Endothelial cell of umbilical vein (primary cell): ENCODE data around the gene MRGPRG. TPM values are rescaled to one million over a fixed set of nuclear protein-coding genes. Genes with fewer than 3 reads are reported as not detected.

Source experiments
- BruUV-seq: library from RNA; stranded (reverse); fragments of 400-500 nt; replicated peaks from 2 replicates; lab custom pipeline; 2021; lab: Mats Ljungman, UMichigan
- CTCF ChIA-PET: fragments of 300-600, 350-600 bp; sonication (Branson Sonifier 250); formaldehyde crosslinking; loops from one replicate; lab custom pipeline; 2021; ENCODE audit warnings: antibody characterized with exemption, inconsistent platforms; lab: Charles Lee
- POLR2A ChIA-PET: fragments of 300-600, 350-600 bp; sonication (Branson Sonifier 250); formaldehyde crosslinking; loops from one replicate; lab custom pipeline; 2021; ENCODE audit warnings: antibody characterized with exemption, inconsistent platforms; lab: Charles Lee
- DNase-seq: peaks from one replicate; pipeline ENCODE4 v3.0.0-alpha.2; 2011; ENCODE audit warnings: low read depth, low spot score
- FAIRE-seq: peaks from 2 replicates; lab custom pipeline; 2011; peaks lifted over from hg19 to GRCh38; lab: Jason Lieb, UNC
- H2AFZ ChIP-seq: 2 replicates; pipeline ENCODE4 v1.6.0; 2012; ENCODE audit warnings: low read depth, low read length, control low read depth, inconsistent platforms
- H3K27ac ChIP-seq: 2 replicates; pipeline ENCODE4 v1.5.1; 2011; ENCODE audit warnings: low read depth, mild to moderate bottlenecking, control low read depth, low read length, moderate library complexity; ENCODE audit not compliant: insufficient read depth
- H3K27me3 ChIP-seq, 2 experiments: 2 replicates each; pipeline versions ENCODE4 v1.6.0 to v1.6.1; 2011; ENCODE audit warnings: low read length in 2 of 2, mixed read lengths in 1 of 2; ENCODE audit not compliant: control insufficient read depth in 2 of 2, insufficient read depth in 2 of 2
- H3K36me3 ChIP-seq, 2 experiments: 2 replicates in 1 of 2; 3 replicates in 1 of 2; pipeline ENCODE4 v1.5.1; 2011; ENCODE audit warnings: low read length in 2 of 2, mild to moderate bottlenecking in 1 of 2, moderate library complexity in 1 of 2; ENCODE audit not compliant: control insufficient read depth in 2 of 2, insufficient read depth in 2 of 2; ENCODE audit errors: extremely low read depth in 1 of 2
- H3K4me1 ChIP-seq: 3 replicates; pipeline ENCODE4 v1.5.1; 2011; ENCODE audit warnings: mild to moderate bottlenecking, low read length; ENCODE audit not compliant: control insufficient read depth, insufficient read depth; ENCODE audit errors: extremely low read depth
- H3K4me2 ChIP-seq: 2 replicates; pipeline ENCODE4 v1.6.1; 2011; ENCODE audit warnings: low read length, control low read depth, mixed read lengths; ENCODE audit not compliant: insufficient read depth
- H3K4me3 ChIP-seq, 3 experiments: fragments of 200-600 bp in 1 of 3; sonication (generic), shearing (Covaris generic) in 1 of 3; replicated peaks in 1 of 3; 2 replicates each; pipeline ENCODE4 v1.5.1; 2011 to 2016; ENCODE audit warnings: control low read depth in 3 of 3, low read length in 3 of 3, mild to moderate bottlenecking in 2 of 3, inconsistent platforms in 1 of 3, low read depth in 1 of 3, moderate library complexity in 1 of 3; ENCODE audit not compliant: insufficient read depth in 1 of 3
- H3K79me2 ChIP-seq: 2 replicates; pipeline ENCODE4 v1.6.0; 2012; ENCODE audit warnings: low read length, inconsistent platforms; ENCODE audit not compliant: control insufficient read depth, insufficient read depth
- H3K9ac ChIP-seq: replicated peaks from 2 replicates; pipeline ENCODE3; 2011; ENCODE audit warnings: low read length, control low read depth; ENCODE audit not compliant: insufficient read depth; ENCODE audit errors: extremely low read depth
- H3K9me1 ChIP-seq: replicated peaks from 3 replicates; pipeline ENCODE4 v1.6.0; 2011; ENCODE audit warnings: mild to moderate bottlenecking, low read length; ENCODE audit not compliant: control insufficient read depth, insufficient read depth; ENCODE audit errors: extremely low read depth
- H3K9me3 ChIP-seq: replicated peaks from 2 replicates; pipeline ENCODE4 v1.5.1; 2012; ENCODE audit warnings: low read length, inconsistent platforms; ENCODE audit not compliant: control insufficient read depth, insufficient read depth
- H4K20me1 ChIP-seq: replicated peaks from 2 replicates; pipeline ENCODE3; 2011; ENCODE audit warnings: mild to moderate bottlenecking, low read length; ENCODE audit not compliant: control insufficient read depth, insufficient read depth; ENCODE audit errors: extremely low read depth
- CTCF ChIP-seq, 2 donors: IDR thresholded peaks; 1 replicate in 1 of 2; 2 replicates in 1 of 2; pipeline ENCODE4 v1.5.1; 2011; ENCODE audit warnings: low read length in 2 of 2, mild to moderate bottlenecking in 2 of 2, moderate library complexity in 2 of 2, control low read depth in 1 of 2, inconsistent platforms in 1 of 2, low read depth in 1 of 2; ENCODE audit not compliant: insufficient read depth in 1 of 2; ENCODE audit errors: extremely low read depth in 1 of 2
- EZH2 ChIP-seq: IDR thresholded peaks from 2 replicates; pipeline ENCODE4 v1.6.1; 2012; ENCODE audit warnings: borderline replicate concordance, low read depth, mild to moderate bottlenecking, moderate library complexity, low read length, inconsistent platforms; ENCODE audit not compliant: severe bottlenecking
- FOS ChIP-seq: IDR thresholded peaks from 2 replicates; pipeline ENCODE4 v1.6.1; 2011; ENCODE audit warnings: mild to moderate bottlenecking, low read length, moderate library complexity, borderline replicate concordance; ENCODE audit not compliant: insufficient read depth
- GATA2 ChIP-seq: IDR thresholded peaks from 2 replicates; pipeline ENCODE4 v1.7.0; 2011; ENCODE audit warnings: low read depth, mild to moderate bottlenecking, moderate library complexity, mixed read lengths, low read length; ENCODE audit not compliant: insufficient read length, insufficient read depth
- JUN ChIP-seq: IDR thresholded peaks from 2 replicates; pipeline ENCODE4 v1.6.1; 2011; ENCODE audit warnings: borderline replicate concordance, low read depth; ENCODE audit not compliant: insufficient read length, insufficient read depth
- MAX ChIP-seq: IDR thresholded peaks from 2 replicates; pipeline ENCODE4 v1.6.1; 2011; ENCODE audit not compliant: insufficient read depth, insufficient read length
- MYC ChIP-seq: IDR thresholded peaks from one replicate; pipeline ENCODE4 v1.6.1; 2011; ENCODE audit warnings: mild to moderate bottlenecking, low read depth, low read length
- POLR2A ChIP-seq: IDR thresholded peaks from 2 replicates; pipeline ENCODE4 v1.6.1; 2012; ENCODE audit warnings: low read depth, mild to moderate bottlenecking, control low read depth, low read length
- POLR2AphosphoS5 ChIP-seq: IDR thresholded peaks from 2 replicates; pipeline ENCODE4 v1.6.1; 2012; ENCODE audit warnings: low read depth, mild to moderate bottlenecking, control low read depth, low read length, moderate library complexity; ENCODE audit not compliant: insufficient read depth
- dilution Hi-C: fragments of 300-500 bp; cut with MboI; formaldehyde crosslinking; loops from one replicate; pipeline ENCODE4 v1.15.0; 2019; ENCODE audit warnings: low sequenced_read_pairs; ENCODE audit not compliant: extremely low pct_ligation_motif_present
- intact Hi-C: fragments of 100-400 bp; cut with micrococcal nuclease; formaldehyde crosslinking; loops from one replicate; pipeline ENCODE4 v1.10.0; 2022
- polyA plus RNA-seq, 4 experiments: library from polyadenylated mRNA; depleted of rRNA in 3 of 4; stranded (reverse) in 3 of 4; unstranded in 1 of 4; fragments of >200 nt; gene quantifications; 2 replicates each; pipeline versions ENCODE4 v1.2.1 to v1.2.3, GENCODE V29; 2011 to 2012; ENCODE audit warnings: missing spikeins in 1 of 4
- total RNA-seq: library from RNA; stranded (reverse); gene quantifications from 2 replicates; pipeline ENCODE4 v1.2.3, GENCODE V29; 2021

The MRGPRG gene
- total and polyA plus RNA-seq, 2 donors (not counting 3 experiments of a cell fraction or from before 2014, with no cell fraction given), result not detected

- H3K36me3 ChIP-seq, result no peaks in the 10 kb centered on the region
- no peaks in the 10 kb centered on the region for H3K9me1 ChIP-seq
- no peaks in the 10 kb centered on the region for H3K79me2 ChIP-seq
- POLR2A ChIA-PET, result no interaction called here
- no peaks in the 10 kb centered on the region for H4K20me1 ChIP-seq
- TF ChIP-seq MAX, result no peak
- TF ChIP-seq MYC, result no peak
- no peak for TF ChIP-seq FOS
- TF ChIP-seq JUN, result no peak
- TF ChIP-seq POLR2AphosphoS5, result no peak
- TF ChIP-seq EZH2, result no peak
- TF ChIP-seq GATA2, result no peak
- TF ChIP-seq POLR2A, result no peak
- TF ChIP-seq CTCF (IDR thresholded peaks at IDR 0.05; ENCODE audit: extremely low read depth in 1 of 2, insufficient read depth in 1 of 2, low read depth in 1 of 2, low read length in 2 of 2), result no peak
- no peaks in the 10 kb centered on the region for H3K27me3 ChIP-seq
- intact Hi-C loops (no loop called here), dilution Hi-C loops (no loop called here)
- CTCF ChIA-PET, result interaction anchor here (1.2 kb wide), 1 partner anchor 9 kb away, joined by 4 read pairs; no protein-coding TSS in a partner anchor
- H3K4me3 ChIP-seq, result no peak overlapping the region
- no peak overlapping the region for H3K27ac ChIP-seq
- DNase-seq (no peak), FAIRE-seq (no peak)
- H3K4me1 ChIP-seq, result peaks cover 8% of the 10 kb centered on the region
- no peak overlapping the region for H2AFZ ChIP-seq
- no peak overlapping the region for H3K4me2 ChIP-seq
- BruUV-seq, result no TSS peak
- H3K9ac ChIP-seq, result no peak overlapping the region
- no peaks in the 10 kb centered on the region for H3K9me3 ChIP-seq
These were observed 46.6 kb downstream of the MRGPRG start for GRCh38 chr11:3171931-3172560.
